ENCODE results near the gene TMEM263. TPM values are rescaled to one million over a fixed set of nuclear protein-coding genes. Genes with fewer than 3 reads are reported as not detected.
"Not testable (repeated sequence)": the region's sequence is repeated elsewhere in the genome, so short reads cannot be mapped to it uniquely, and the experiment has no call there.

Gene TMEM263
- total RNA-seq, 4 donors from 2014 or later, result 26.4 to 43.7 (median 35.9) TPM

- ATAC-seq (ENCODE audit: low FRiP score) (no peak), DNase-seq (ENCODE audit: low spot score) (no peak)
- no peak for TF ChIP-seq CTCF (IDR thresholded peaks at IDR 0.05)
These were observed 30.4 kb downstream of the TMEM263 start for GRCh38 chr12:106986135-106986534.

DNA sequence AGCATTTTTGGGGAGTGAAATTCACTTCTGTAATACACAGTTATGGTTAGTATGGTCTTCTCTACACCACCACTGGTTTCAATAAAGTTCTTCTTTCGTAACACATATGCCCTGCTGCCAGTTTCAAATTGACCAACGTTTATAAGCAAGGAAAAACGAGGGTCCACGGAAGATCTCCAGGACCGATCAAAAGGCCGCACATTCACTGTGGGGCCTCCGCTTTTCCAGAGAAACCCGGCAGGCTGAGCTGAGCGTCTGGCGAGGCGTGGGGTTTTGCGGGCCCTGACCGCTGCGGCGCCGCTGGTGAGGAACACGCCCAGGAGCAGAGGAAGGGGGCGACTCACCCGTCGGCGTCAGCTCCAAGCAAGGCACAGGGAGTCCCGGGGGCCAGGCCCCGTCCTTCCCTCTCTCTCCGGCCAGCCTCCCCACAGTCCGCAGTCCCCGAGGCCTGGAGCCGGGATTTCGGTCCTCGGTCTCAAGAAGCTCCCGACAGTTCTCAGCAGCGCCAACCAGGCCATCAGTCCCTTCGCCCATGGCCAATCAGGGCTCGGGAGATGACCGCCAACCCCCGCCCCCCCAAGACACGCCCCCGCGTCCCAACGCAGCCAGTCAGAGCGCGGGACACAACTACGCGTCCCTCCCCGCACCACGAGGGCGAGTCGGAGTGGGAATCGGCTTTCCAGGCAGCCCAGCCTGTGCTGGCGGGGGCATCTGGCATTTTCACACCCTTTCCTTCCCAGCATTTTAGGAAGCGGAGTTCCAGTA lies 31.1 kb downstream of the TMEM263 start, which contains the start of gene MTERF2:
MTERF2 (minus strand) TSS at position 522 of the 765 bp plus-strand sequence. CDS start 8,432 bp downstream, outside the sequence.
- no peak for TF ChIP-seq CTCF (IDR thresholded peaks at IDR 0.05)
- DNase-seq (ENCODE audit: low spot score) (peak; percentile 75), ATAC-seq (ENCODE audit: low FRiP score) (peak; percentile 98)

- ATAC-seq (ENCODE audit: low FRiP score) (no peak), DNase-seq (ENCODE audit: low spot score) (no peak)
- TF ChIP-seq CTCF (IDR thresholded peaks at IDR 0.05), result no peak
These were observed 32.1 kb downstream of the TMEM263 start for GRCh38 chr12:106987846-106988245.

DNA sequence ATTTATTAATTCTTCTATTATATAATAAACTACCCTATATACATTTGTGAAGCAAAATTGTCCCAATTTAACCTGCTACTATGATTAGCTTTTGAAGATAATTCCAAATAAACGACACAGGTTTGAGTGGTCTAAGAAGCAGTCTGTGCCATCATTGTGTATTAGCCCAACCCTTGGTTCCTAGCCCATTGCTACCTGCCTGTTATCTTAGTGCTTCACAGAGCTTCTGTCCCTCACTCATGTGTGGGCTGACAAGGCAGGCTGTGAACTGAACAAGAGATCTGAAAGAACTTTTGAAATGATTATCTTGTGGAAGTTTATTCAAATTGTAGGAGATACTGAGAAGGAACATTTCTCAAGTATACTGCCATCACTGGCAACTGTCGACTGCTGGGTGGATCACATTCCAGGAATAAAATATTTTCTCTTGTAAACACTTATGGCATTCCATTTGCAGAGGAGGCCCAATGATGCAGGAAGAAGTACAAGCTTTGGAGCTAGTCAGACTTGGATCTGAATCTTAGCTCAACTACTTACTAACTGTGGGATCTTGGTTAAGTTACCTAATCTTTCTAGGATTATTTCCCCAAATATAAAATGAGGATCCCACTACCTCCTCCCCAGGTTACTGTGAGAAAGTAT lies 39.0 kb downstream of the TMEM263 start:
- no peak for TF ChIP-seq CTCF (IDR thresholded peaks at IDR 0.05)
- no peak for DNase-seq (ENCODE audit: low spot score)
- ATAC-seq (ENCODE audit: low FRiP score), result peak; percentile 55

DNA sequence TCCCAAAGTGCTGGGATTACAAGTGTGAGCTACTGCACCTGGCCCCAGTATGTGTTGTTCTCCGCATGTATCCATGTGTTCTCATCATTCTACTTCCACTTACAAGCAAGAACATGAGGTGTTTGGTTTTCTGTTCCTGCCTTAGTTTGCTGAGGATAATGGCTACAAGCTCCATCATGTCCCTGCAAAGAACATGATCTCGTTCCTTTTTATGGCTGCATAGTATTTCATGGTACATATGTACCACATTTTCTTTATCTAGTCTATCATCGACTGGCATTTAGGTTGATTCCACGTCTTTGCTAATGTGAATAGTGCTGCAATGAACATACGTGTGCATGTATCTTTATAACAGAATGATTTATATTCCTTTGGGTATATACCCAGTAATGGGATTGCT lies 40.4 kb downstream of the TMEM263 start:
- DNase-seq (ENCODE audit: low spot score); ATAC-seq (ENCODE audit: low FRiP score): not testable (repeated sequence)

- ATAC-seq (ENCODE audit: low FRiP score) (no peak), DNase-seq (ENCODE audit: low spot score) (no peak)
- TF ChIP-seq CTCF (IDR thresholded peaks at IDR 0.05), result no peak
These were observed 42.2 kb downstream of the TMEM263 start for GRCh38 chr12:106997916-106998315.

DNA sequence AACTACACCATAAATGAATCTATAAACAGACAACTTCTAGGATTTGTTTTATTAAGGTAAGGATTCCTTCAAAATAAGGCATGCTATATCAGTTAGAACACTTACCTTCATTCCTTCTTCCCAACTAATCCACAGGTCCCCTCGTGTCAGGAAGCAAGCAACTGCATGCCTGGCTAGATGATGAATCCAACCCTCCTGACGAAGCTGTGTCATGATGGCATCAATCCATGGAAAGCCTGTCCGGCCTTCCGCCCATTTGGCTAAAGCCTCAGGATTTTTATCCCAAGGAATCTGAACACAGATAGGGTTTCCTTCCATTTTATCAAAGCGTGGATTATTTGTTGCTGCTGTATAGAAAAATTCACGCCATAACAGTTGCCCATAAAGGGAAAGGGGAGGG lies 43.7 kb downstream of the TMEM263 start:
- TF ChIP-seq CTCF (IDR thresholded peaks at IDR 0.05), result no peak
- ATAC-seq (ENCODE audit: low FRiP score) (peak; percentile 54), DNase-seq (ENCODE audit: low spot score) (no peak)

GRCh38 chr12:107002665-107003064 lies 47.0 kb downstream of the TMEM263 start:
- not testable (repeated sequence) for DNase-seq (ENCODE audit: low spot score); ATAC-seq (ENCODE audit: low FRiP score)

All from omental fat pad (tissue), 4 donors.